Transverse colon (tissue), 4 donors: ENCODE measurements around the gene FOXK2. TPM values are rescaled to one million over a fixed set of nuclear protein-coding genes. Genes with fewer than 3 reads are reported as not detected.

Experiments used
- DNase-seq: peaks from one replicate; pipeline ENCODE4 v3.0.0-alpha.2; 2019
- H3K27ac ChIP-seq, 4 donors: fragments of 200-600 bp; sonication (generic); 2 replicates each; pipeline ENCODE4 v1.5.1; 2016 to 2018; ENCODE audit warnings: inconsistent platforms in 4 of 4
- H3K27me3 ChIP-seq: fragments of 200-600 bp; sonication (generic); 2 replicates; pipeline ENCODE4 v1.5.1; 2017; ENCODE audit warnings: inconsistent platforms
- H3K36me3 ChIP-seq, 4 donors: fragments of 200-600 bp; sonication (generic); 2 replicates each; pipeline ENCODE4 v1.5.1; 2017 to 2019; ENCODE audit warnings: inconsistent platforms in 4 of 4
- H3K4me1 ChIP-seq, 4 donors: fragments of 200-600 bp; sonication (generic); 2 replicates each; pipeline ENCODE4 v1.5.1; 2017 to 2020; ENCODE audit warnings: inconsistent platforms in 4 of 4
- H3K4me3 ChIP-seq, 4 donors: fragments of 200-600 bp; sonication (generic); 1 replicate in 1 of 4; 2 replicates in 3 of 4; pipeline versions ENCODE4 v1.5.1 to v1.6.1; 2017 to 2019; ENCODE audit warnings: inconsistent platforms in 4 of 4
- H3K9me3 ChIP-seq, 2 donors: fragments of 200-600 bp; sonication (generic); 2 replicates each; pipeline ENCODE4 v1.5.1; 2017 to 2019; ENCODE audit warnings: inconsistent platforms in 2 of 2
- CTCF ChIP-seq, 5 experiments: fragments of 200-600 bp in 3 of 5; fragments of 450-650 bp in 2 of 5; sonication (generic) in 3 of 5; IDR thresholded peaks; 1 replicate in 2 of 5; 2 replicates in 3 of 5; pipeline ENCODE4 v1.5.1; 2016 to 2017; ENCODE audit warnings: antibody characterized with exemption in 5 of 5, inconsistent platforms in 3 of 5, mild to moderate bottlenecking in 2 of 5, moderate library complexity in 1 of 5
- EP300 ChIP-seq: sonication (generic); formaldehyde crosslinking; IDR thresholded peaks from one replicate; pipeline ENCODE4 v1.6.1; 2017; ENCODE audit warnings: antibody characterized with exemption, low read depth
- POLR2A ChIP-seq: fragments of 450-650 bp; IDR thresholded peaks from one replicate; pipeline ENCODE4 v1.6.1; 2016; ENCODE audit warnings: antibody characterized with exemption, mild to moderate bottlenecking, moderate library complexity
- POLR2AphosphoS5 ChIP-seq, 3 donors: sonication (generic); formaldehyde crosslinking; IDR thresholded peaks; one replicate each; pipeline ENCODE4 v1.6.1; 2016; ENCODE audit warnings: antibody characterized with exemption in 3 of 3
- WGBS, 2 donors: methylation state at CpG; one replicate each; pipeline ENCODE4 v1.1.5; 2018; ENCODE audit warnings: low coverage in 1 of 2; 5-methylcytosine and 5-hydroxymethylcytosine counted together
- in situ Hi-C, 4 donors: fragments of 200-750 bp; cut with MboI; loops; one replicate each; pipeline versions ENCODE4 v1.15.0 to v1.15.1; 2017; ENCODE audit warnings: low sequenced_read_pairs in 3 of 4, low pct_ligation_motif_present in 1 of 4, low pct_unique_long_range_greater_than_20kb in 1 of 4
- intact Hi-C: fragments of 100-400 bp; cut with DNase I; formaldehyde crosslinking; loops from one replicate; pipeline ENCODE4 v1.15.1; 2023; ENCODE audit warnings: low total_unique reads
- total RNA-seq, 4 donors: library from RNA; depleted of rRNA; stranded (reverse); fragments of >200 nt; gene quantifications; one replicate each; pipeline ENCODE4 v1.1.0, GENCODE V29; 2016

Gene FOXK2
- total RNA-seq, 4 donors from 2014 or later, result 41.2 to 216 (median 106) TPM

GRCh38 chr17:82627405-82627804 is 107.9 kb downstream of the FOXK2 start:
- Histone ChIP-seq H3K36me3 (peaks cover 0 to 48% (median 13%) of the 10 kb centered on the region in 4 donors), H3K27me3 (no peaks in the 10 kb centered on the region), H3K9me3 (no peaks in the 10 kb centered on the region), H3K4me1 (no peaks in the 10 kb centered on the region), H3K27ac (peak overlapping the region in 1 of 4 donors; percentile 8), H3K4me3 (no peak overlapping the region)
- 83 to 93% methylated on average over 1 to 21 of the region's 21 CpGs for WGBS, 2 donors
- TF ChIP-seq EP300 (no peak), POLR2A (no peak), CTCF (IDR thresholded peaks at IDR 0.05) (no peak), POLR2AphosphoS5 (IDR thresholded peaks at IDR 0.05) (no peak)
- in situ Hi-C loops (no loop called here), intact Hi-C loops (no loop called here)
- no peak for DNase-seq

GRCh38 chr17:82629748-82630147 is 110.2 kb downstream of the FOXK2 start:
- in situ Hi-C loops, result no loop called here
- TF ChIP-seq POLR2A (no peak), EP300 (no peak), POLR2AphosphoS5 (IDR thresholded peaks at IDR 0.05) (no peak)
- no peak overlapping the region for H3K4me3 ChIP-seq
- no peaks in the 10 kb centered on the region for H3K4me1 ChIP-seq
- no peaks in the 10 kb centered on the region for H3K27me3 ChIP-seq
- 80 to 86% methylated on average over 3 to 8 of the region's 8 CpGs for WGBS, 2 donors
- H3K27ac ChIP-seq, result no peak overlapping the region
- no peaks in the 10 kb centered on the region for H3K9me3 ChIP-seq
- intact Hi-C loops, result no loop called here
- H3K36me3 ChIP-seq, result peaks cover 0 to 39% (median 9%) of the 10 kb centered on the region in 4 donors
- no peak for DNase-seq

- no peaks in the 10 kb centered on the region for H3K9me3 ChIP-seq
- no peaks in the 10 kb centered on the region for H3K27me3 ChIP-seq
- DNase-seq, result no peak
- WGBS, 2 donors, result 88 to 93% methylated on average over 11 to 12 of the region's 12 CpGs
- in situ Hi-C loops, result no loop called here
- H3K4me3 ChIP-seq, result no peak overlapping the region
- TF ChIP-seq POLR2AphosphoS5 (IDR thresholded peaks at IDR 0.05), result no peak
- TF ChIP-seq EP300, result no peak
- no peak for TF ChIP-seq POLR2A
- no peak for TF ChIP-seq CTCF (IDR thresholded peaks at IDR 0.05)
- H3K27ac ChIP-seq, result no peak overlapping the region
- intact Hi-C loops, result no loop called here
- H3K36me3 ChIP-seq, result peaks cover 0 to 34% (median 7%) of the 10 kb centered on the region in 4 donors
- no peaks in the 10 kb centered on the region for H3K4me1 ChIP-seq
Observed at GRCh38 chr17:82630212-82630611, 110.7 kb downstream of the FOXK2 start.

- in situ Hi-C loops, result no loop called here
- Histone ChIP-seq H3K27ac (no peak overlapping the region), H3K36me3 (peaks cover 0 to 27% (median 7%) of the 10 kb centered on the region in 4 donors)
Observed at GRCh38 chr17:82631544-82631943, 112.0 kb downstream of the FOXK2 start.

More at GRCh38 chr17:82631544-82631943, 112.0 kb downstream of the FOXK2 start:
- intact Hi-C loops, result no loop called here
- WGBS, 2 donors, result 86 to 89% methylated on average over 5 to 6 of the region's 6 CpGs
- no peak for DNase-seq
- TF ChIP-seq CTCF (IDR thresholded peaks at IDR 0.05) (no peak), POLR2A (no peak), POLR2AphosphoS5 (IDR thresholded peaks at IDR 0.05) (no peak), EP300 (no peak)
- Histone ChIP-seq H3K27me3 (no peaks in the 10 kb centered on the region), H3K4me1 (peaks cover 0 to 3% (median 1%) of the 10 kb centered on the region in 4 donors), H3K4me3 (no peak overlapping the region), H3K9me3 (no peaks in the 10 kb centered on the region)
